Activated gamma-delta T cell (primary cell): ENCODE results near the gene GAA.
"Not testable (repeated sequence)": the region's sequence is repeated elsewhere in the genome, so short reads cannot be mapped to it uniquely, and the experiment has no call there.

ENCODE experiments used
- DNase-seq: peaks from one replicate; lab custom pipeline; 2025; lab: John Stamatoyannopoulos, UW

The GAA gene

DNA sequence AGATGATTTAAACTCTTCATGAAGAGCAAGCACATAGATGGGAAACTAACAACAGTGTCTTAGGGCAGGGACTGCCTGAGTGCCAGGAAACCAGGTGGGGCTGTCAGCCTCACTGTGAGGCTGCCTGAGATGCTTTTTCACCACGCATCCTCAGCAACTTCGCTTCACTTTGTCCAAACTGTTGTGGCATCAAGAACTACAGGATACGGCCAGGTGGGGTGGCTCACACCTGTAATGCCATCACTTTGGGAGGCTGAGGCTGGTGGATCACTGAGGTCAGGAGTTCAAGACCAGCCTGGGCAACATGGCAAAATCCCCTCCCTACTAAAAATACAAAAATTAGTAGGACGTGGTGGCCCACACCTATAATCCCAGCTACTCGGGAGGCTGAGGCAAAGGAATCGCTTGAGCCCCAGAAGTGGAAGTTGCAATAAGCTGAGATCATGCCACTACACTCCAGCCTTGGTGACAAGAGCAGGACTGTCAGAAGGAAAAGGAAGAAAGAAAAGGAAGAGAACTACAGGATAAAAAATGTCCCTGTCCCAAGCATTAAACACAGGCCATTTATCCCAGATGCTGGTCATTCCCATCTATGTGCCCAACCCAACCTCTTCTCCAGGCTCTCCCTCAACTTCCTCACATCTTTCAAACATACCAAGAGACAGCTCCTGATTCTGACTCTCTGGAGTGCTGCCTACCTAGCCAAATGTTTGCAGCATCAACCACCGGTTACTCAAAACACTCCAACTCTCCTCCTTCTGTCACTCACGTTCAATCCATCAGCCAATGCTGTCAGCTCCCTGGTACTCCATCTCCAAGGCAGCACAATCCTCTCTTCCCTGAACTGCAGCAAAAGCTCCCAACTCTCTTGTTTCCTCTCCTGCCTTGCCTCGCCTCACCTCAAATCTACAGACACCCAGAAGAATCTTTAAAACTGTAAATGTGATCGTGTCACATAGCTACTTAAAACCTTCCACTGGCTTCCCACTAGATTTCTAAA, 44.0 kb downstream of the GAA start:
- DNase-seq: no peak

DNA sequence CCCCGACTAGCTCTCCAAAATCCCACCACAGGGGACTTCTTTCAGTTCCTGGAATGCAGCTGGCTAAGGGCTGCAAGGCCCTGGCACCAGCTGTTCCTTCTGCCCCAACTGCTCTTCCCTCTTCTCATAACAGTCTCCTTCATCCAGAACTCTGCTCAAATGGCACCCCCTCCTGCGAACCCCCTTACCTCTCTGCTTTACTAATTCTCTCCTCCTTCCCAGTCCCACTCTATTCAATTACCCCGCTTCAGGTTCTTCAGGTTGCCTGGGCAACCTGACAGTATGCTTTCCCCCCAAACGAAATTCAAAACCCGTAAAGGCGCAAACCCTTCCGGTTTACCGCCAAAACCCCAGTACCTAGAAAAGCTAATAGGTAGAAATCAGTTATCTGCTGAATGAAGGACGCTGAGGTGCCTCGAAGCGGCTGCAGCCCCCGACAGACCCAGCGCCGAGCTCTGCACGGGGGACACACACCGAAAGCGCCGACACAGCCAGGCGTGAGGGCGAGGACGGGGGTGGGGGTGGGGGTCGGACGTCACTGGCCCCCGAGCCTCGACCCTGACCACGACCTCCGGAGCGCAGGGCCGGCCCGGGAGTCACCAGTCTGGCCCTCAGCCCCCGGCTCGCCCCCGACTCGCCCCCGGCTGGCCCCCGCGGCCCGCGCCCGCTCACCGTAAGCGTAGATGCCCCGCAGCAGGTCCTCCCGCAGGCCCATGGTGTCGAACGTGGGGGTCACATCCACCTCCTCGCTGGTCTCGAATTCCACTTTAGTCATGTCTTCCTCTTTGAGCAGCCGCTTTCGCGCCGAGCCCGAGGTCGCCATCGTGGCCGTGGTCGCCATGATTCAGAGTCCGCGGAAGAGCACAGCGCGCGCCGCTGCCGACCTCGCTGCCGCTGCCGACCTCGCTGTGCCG, 45.0 kb downstream of the GAA start:
- DNase-seq: no peak

DNA sequence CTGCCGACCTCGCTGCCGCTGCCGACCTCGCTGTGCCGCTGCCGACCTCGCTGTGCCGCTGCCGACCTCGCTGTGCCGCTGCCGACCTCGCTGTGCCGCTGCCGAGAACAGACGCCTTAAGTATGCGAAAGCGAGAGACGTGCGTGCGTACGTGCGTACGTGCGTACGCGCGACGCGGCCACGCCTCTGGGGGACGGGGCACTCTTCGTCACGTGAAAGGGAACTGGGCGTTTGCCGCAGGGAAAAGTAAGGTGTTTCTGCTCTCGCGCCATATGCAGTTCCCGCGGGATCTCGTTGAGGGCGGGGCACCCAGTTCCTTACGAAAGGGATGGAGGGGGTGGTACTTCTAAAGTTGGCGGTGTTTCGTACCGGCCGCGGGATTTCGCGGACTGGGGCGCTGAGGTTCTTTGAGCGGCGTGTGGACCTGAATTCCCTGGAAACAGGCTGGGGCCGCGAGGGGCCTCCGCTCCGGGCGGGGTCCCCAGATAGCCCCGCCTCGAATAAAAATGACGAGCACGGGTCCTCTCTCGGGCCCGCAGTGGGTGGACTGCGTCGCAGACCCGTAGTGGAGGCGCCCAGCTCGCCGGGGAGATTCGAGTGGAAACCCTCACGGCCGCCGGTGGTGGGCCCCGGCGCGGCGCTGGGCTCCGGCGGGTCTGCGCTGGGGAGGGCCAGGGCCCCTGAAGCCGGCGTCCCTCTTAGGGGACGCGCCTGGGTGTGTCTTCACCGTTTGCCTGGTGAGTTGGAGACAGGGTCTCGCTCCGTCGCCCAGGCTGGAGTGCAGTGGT, 45.8 kb downstream of the GAA start, which contains the start of gene EIF4A3:
Gene EIF4A3 (minus strand): TSS at position 94 of the 788 bp plus-strand sequence. CDS start 167 bp downstream, outside the sequence.
- peak; percentile 94 for DNase-seq

DNA sequence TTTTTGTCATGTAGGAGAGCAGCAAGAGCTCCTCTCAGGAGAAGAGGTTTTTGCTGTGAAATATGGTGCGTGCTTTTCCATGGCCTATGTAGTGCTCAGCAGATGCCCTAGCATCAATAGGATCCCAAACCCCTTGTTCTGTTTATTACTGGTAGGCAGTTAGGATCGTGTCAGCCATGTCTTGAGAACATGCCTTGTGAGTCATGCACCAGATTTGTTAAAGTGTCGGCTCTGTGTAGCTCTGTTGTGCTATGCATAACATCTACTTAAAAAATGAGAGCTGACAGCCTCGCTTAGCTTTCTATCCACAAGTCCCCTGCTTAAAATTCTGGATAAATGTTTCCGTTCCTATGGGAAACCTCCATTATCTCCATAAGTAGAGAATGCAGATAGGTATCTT, 50.0 kb downstream of the GAA start:
- no peak for DNase-seq

DNA sequence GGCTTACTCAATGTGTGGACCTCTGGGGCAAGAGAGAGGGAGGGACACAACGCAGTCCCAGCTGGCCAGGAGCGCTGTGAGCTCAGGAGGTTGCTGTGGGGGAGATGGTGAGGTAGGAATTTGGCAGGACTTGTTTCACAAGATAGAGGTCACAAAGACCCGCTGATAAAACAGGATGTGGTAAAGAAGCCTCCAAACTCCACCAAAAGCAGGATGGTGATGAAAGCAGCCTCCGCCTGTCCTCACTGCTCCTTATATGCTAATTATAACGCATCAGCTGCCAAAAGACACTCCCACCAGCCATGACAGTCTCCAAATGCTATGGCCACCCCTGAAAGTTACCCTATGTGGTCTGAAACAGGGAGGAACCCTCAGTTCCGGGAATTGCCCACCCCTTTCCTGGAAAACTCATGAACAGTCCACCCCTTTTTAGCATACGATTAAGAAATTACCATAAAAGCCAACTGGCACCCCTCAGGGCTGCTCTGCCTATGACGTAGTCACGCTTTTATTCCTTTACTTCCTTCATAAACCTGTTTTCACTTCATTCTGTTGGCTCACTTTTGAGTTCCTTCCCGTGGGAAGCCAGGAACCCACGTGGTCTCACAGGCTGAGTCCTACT, 50.8 kb downstream of the GAA start:
- no peak for DNase-seq

DNA sequence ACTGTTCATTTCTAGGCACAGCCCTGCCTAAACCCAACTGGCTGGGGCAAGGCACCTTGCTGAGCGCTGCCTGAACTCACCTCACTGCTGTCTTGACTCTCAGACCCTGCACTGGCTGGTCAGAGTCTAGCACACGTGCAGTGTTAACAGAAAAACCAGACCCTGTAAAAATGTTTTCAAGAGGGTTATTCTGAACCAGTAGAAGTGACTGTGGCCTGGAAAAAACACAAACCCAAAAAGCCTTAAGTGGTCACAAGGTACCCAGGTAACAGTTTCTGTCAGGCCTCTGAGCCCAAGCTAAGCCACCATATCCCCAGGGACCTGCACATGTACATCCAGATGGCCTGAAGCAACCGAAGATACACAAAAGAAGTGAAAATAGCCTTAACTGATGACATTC, 51.6 kb downstream of the GAA start:
- DNase-seq: no peak

DNA sequence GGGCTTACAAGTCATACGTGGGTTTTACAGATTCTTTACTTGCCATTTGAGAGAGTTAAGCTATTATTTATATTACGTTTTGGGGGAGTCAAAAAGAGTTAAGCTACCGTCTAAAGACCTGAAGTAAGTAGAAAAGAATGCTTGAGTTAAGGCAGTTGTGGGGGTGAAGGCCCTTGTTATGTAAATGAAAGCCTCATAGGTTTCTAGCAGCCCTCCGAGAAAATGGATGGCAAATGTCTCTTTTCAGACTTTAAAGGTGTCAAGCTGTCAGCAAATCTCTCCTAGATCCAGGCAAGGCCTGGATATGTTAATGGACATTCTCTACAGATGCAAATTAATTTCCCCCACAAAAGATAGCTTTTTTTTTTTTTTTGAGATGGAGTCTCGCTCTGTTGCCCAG, 52.8 kb downstream of the GAA start:
- no peak for DNase-seq

DNA sequence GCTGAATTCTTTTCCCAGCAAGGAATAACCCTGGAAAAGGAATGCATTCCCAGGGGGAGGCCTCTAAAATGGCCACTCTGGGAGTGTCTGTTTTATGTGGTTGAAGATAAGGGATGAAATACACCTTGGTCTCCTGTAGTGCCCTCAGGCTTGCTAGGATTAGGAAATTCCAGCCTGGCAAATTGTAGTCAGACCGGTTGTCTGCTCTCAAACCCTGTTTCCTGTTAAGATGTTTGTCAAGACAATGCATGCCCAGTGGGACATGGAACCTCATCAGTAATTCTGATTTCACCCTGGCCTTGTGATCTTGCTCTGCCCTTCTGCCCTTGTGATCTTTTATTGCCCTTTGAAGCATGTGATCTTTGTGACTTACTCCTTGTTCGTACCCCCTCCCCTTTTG, 54.2 kb downstream of the GAA start:
- DNase-seq: not testable (repeated sequence)

DNA sequence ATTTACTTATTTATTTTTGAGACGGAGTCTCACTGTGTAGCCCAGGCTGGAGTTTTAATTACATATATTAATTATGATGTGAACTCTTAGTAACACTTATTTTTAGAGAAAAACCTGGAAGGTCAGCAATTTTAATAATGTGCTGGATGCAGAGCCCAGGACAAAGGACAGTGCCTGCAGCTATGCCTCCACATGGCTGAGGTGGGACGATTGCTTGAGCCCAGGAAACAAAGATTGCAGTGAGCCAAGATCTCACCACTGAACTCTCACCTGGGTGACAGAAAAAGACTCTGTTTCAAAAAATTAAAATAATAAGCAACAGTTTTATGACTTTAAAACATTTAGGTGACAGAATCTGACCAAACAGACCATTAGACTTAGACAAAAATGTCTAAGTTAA, 57.5 kb downstream of the GAA start:
- DNase-seq: no peak

DNA sequence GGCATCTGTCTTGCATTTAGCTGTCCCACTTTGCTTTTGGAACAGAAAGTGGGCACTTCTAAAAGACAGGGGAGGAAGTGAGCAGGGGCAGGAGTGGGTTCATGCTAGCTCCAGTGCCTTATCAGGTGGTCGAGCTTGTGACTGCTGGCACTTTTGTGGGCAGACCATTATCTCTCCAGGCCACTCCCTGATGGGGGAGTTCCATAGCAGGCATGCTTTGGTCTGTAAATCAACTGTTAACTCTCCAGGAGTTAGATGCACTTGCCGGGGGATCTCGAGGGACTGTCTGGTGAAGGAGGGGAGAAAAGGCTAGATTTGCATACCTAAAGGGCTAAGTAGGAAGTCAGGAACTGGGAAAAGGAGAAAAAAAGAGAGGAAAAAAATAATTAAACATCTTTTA, 59.2 kb downstream of the GAA start:
- no peak for DNase-seq

DNA sequence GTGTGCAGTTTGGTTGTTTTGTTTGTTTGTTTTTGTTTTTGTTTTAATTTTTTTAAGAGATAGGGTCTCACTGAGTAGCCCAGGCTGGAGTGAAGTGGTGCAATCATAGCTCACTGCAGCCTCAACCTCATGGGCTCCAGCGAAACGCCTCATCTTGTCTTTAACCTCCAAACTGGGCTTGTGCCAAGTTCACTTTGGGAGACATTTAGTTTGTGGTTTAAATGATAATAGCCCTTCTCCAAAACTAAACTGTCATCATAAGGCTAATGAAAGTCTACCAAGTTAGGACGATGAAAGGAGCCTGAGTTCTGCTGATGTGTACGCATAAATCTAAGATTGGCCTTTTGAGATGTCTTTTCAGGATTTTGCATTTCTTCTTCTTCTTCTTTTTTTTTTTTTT, 62.0 kb downstream of the GAA start:
- no peak for DNase-seq

DNA sequence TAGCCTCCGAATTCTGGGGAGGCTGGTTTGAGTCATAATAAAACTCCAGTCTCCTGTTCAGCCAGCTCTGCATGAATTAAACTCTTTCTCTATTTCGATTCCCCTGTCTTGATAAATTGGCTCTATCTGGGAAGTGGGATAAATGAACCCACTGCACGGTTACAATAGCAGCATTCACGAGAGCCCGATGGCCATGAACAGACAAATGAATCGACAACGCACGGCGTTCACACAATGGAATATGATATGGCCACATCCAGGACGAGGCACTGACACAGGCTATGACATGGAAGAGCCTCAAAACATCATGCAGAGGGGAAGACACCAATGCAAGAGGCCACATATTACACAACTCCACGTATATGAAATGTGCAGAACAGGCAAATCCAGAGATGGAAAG, 62.8 kb downstream of the GAA start:
- DNase-seq: no peak

DNA sequence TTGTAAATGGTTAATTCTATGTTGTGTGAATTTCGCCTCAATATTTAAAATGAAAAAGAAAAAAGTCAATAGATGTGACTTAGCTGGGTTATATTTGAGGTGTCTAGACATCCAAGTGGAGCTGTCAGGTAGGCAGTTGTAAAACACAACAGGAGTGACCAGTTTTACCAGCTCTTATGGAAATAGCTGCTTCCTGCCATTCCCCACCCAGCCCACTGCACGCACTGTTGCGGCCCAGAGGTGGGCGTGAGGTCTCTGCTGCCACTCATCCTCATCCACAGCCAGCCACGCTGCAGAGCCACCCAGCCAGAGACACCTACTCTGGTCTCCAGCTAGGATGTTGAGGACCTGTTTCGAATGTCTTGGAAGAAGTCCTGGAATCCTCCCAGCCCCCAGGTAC, 65.1 kb downstream of the GAA start:
- DNase-seq: no peak

DNA sequence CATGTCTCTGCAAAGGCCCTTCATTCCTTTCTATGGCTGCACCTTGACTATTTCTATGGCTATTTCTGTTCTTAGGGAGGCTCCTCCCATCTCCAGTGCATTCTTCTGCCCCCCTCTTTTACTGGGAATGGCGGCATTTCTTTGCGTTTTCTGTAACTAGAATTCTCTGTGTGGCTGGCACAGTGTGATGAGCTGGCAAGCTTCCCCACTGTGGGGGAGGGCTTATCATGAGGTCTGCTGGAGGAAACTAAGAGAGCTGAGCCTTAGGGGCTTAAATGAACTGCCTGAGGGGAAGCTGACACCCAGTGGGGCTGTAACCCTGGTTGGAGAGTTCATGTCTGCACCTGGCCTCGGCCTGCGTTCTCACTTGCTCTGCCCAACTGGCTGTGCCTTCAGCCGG, 67.0 kb downstream of the GAA start:
- DNase-seq: no peak

DNA sequence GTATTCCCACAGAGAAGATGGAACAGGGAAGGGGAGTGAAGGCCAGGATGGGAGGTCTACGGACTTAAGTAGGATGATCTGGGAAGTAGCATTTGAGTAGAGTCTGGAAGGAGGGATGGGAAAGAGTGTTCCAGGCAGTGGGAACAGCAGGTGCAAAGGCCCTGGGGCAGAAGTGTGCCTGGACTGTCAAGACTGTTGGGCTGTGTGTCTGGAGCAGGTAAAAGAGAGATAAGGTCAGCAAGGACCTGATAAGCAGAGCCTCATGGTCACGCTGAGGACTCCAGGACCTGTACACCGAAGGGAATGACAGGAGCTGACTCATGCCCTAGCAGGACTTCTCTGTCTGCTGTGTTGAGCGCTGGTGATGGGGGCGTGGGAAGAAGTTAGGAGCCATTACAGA, 67.7 kb downstream of the GAA start:
- no peak for DNase-seq
